BJ (cell line): ENCODE measurements around the gene RHOBTB3. TPM values are rescaled to one million over a fixed set of nuclear protein-coding genes. Genes with fewer than 3 reads are reported as not detected.

Source experiments
- CTCF ChIA-PET: fragments of 350-600 bp; formaldehyde crosslinking; extraction: SDS; loops from one replicate; lab custom pipeline; 2021; ENCODE audit warnings: antibody characterized with exemption, inconsistent platforms; lab: Yijun Ruan, JAX
- POLR2A ChIA-PET: fragments of 300-600 bp; sonication (Branson Sonifier 250); formaldehyde crosslinking; extraction: SDS; loops from one replicate; lab custom pipeline; 2021; ENCODE audit warnings: antibody characterized with exemption; lab: Charles Lee
- DNase-seq: peaks from one replicate; pipeline ENCODE4 v3.0.0-alpha.2; 2011; ENCODE audit warnings: low read depth
- H3K27me3 ChIP-seq: 2 replicates; pipeline ENCODE4 v1.6.0; 2011; ENCODE audit warnings: low read length; ENCODE audit not compliant: control insufficient read depth, insufficient read depth
- H3K36me3 ChIP-seq: 2 replicates; pipeline ENCODE4 v1.5.1; 2011; ENCODE audit warnings: low read length; ENCODE audit not compliant: control insufficient read depth, insufficient read depth
- H3K4me3 ChIP-seq: 2 replicates; pipeline ENCODE4 v1.5.1; 2011; ENCODE audit warnings: low read depth, mild to moderate bottlenecking, control low read depth, low read length
- polyA plus RNA-seq: library from polyadenylated mRNA; depleted of rRNA; stranded (reverse); fragments of >200 nt; gene quantifications from 2 replicates; pipeline ENCODE4 v1.2.3, GENCODE V29; 2011
- TF ChIP-seq, protein P1 (sequence below): IDR thresholded peaks from 2 replicates; pipeline ENCODE4 v1.5.1; 2011; ENCODE audit warnings: low read depth, mild to moderate bottlenecking, control low read depth, inconsistent platforms, low read length, moderate library complexity; ENCODE audit not compliant: insufficient read depth

The RHOBTB3 gene
- polyA plus RNA-seq, 1 experiment, result 320 TPM

DNA sequence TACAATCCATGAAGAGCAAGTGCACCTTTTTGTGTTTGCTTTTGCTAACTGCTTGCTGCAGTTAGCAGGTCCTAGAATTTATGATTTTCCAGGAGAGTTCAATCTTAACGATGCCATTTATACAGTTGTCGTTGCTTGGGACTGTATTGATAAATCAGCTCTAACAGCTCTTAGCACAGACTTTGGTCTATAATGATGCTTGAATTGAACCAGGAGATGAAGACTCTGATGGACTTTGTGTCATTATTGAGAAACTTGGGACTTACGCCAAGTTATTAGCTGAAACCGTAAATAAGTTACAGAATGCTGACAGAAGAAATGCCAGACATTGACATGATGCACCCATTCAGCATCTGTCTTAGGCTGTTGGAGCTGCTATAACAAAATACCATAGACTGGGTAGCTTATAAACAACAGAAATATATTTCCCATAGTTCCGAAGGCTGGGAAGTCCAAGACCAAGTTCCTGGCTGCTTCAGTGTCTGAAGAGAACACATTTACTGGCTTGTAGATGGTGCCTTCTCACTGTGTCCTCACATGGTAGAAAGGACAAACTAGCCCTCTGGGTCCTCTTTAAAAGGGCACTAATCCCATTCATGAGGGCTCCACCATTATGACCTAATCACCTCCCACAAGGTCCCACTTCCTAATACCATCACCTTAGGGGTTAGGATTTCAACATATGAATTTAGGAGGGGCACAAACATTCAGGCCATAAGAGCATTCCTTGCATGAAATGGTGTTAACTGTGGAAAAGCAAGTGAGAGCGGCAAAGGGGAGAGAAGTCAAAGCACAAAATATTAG is 73.8 kb downstream of the RHOBTB3 start:
- Histone ChIP-seq H3K4me3 (no peak overlapping the region), H3K36me3 (no peaks in the 10 kb centered on the region), H3K27me3 (no peaks in the 10 kb centered on the region)
- CTCF ChIA-PET, result interaction anchor here (1.1 kb wide), 1 partner anchor 41 kb away, joined by 3 read pairs; no protein-coding TSS in a partner anchor
- POLR2A ChIA-PET, result no interaction called here
- TF ChIP-seq, protein P1, sequence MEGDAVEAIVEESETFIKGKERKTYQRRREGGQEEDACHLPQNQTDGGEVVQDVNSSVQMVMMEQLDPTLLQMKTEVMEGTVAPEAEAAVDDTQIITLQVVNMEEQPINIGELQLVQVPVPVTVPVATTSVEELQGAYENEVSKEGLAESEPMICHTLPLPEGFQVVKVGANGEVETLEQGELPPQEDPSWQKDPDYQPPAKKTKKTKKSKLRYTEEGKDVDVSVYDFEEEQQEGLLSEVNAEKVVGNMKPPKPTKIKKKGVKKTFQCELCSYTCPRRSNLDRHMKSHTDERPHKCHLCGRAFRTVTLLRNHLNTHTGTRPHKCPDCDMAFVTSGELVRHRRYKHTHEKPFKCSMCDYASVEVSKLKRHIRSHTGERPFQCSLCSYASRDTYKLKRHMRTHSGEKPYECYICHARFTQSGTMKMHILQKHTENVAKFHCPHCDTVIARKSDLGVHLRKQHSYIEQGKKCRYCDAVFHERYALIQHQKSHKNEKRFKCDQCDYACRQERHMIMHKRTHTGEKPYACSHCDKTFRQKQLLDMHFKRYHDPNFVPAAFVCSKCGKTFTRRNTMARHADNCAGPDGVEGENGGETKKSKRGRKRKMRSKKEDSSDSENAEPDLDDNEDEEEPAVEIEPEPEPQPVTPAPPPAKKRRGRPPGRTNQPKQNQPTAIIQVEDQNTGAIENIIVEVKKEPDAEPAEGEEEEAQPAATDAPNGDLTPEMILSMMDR, result no peak
- no peak for DNase-seq

DNA sequence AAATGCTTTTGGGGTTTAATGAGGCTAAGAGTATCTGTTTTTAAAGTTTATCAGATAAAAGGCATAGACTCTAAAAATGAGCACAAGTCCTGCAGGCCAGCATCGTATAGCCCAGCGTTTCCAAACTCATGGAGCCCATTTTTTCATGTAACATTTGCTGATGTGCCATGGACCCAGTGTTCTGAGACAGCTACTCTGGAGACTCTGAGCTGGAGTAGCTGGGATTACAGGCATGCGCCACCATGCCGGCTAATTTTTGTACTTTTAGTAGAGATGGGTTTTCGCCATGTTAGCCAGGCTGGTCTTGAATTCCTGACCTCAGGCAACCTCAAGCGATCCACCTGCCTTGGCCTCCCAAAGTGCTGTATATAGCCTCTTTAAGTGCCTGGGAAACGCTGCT is 75.6 kb downstream of the RHOBTB3 start:
- no peak for DNase-seq
- H3K36me3 ChIP-seq, result no peaks in the 10 kb centered on the region
- POLR2A ChIA-PET, result no interaction called here
- H3K4me3 ChIP-seq, result no peak overlapping the region
- TF ChIP-seq, protein P1, result no peak
- H3K27me3 ChIP-seq, result no peaks in the 10 kb centered on the region
- CTCF ChIA-PET, result no interaction called here

DNA sequence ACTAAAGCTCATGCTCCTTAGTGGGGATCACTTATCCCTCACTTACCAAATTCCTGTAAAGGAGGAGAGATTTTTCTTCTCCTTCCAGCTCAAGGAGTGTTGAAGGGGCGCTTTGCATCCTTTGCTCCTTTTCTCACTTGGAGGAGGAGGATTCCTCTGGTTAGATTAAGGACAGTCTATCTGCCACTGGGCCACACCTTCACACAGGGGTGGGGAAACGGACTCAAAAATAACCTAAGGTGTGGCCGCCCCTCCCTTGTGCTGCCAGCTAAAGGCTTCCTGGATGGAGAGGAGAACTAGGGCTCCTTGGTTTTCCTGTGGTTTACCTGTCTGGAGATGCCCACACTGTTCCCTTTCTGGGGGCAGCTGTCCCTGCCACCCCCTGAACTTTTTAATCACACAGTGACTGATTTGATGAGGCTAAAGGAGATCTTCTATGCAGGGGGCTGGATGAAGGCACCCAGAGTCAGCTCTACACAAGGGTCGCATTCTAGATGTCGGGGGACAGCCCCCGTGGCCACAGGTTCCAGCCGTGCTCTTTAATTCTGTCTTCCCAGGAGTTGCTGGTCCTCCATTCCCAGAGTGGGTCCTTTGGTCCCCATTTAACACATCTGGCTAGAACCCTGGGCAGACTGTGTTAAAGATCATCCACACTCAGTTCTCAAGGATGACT is 77.0 kb downstream of the RHOBTB3 start:
- no peak for DNase-seq
- no peak overlapping the region for H3K4me3 ChIP-seq
- no peaks in the 10 kb centered on the region for H3K27me3 ChIP-seq
- ChIA-PET CTCF (interaction anchor here (0.6 to 4.4 kb wide), 3 partner anchors 13 to 285 kb away, joined by 3 to 22 read pairs (median 3); no protein-coding TSS in a partner anchor), POLR2A (interaction anchor here (0.6 to 1.1 kb wide), 3 partner anchors 14 to 159 kb away, joined by 3 to 12 read pairs (median 4); partner anchors contain the start of gene GLRX)
- H3K36me3 ChIP-seq, result no peaks in the 10 kb centered on the region
- TF ChIP-seq, protein P1, result no peak

- CTCF ChIA-PET, result interaction anchor here (0.6 to 4.4 kb wide), 3 partner anchors 13 to 27 kb away, joined by 3 to 22 read pairs (median 3); partner anchors contain the start of gene GLRX
- TF ChIP-seq, protein P1, result no peak
- POLR2A ChIA-PET, result interaction anchor here (0.6 to 1.1 kb wide), 3 partner anchors 14 to 160 kb away, joined by 3 to 12 read pairs (median 4); partner anchors contain the start of gene GLRX
- H3K4me3 ChIP-seq, result no peak overlapping the region
- DNase-seq, result no peak
- no peaks in the 10 kb centered on the region; the same call in none of the 2 replicates for H3K36me3 ChIP-seq
- H3K27me3 ChIP-seq, result no peaks in the 10 kb centered on the region
Observed at GRCh38 chr5:95808686-95809413, 77.7 kb downstream of the RHOBTB3 start.
